ENCODE results near the gene SPI1.

SPI1 gene

DNA sequence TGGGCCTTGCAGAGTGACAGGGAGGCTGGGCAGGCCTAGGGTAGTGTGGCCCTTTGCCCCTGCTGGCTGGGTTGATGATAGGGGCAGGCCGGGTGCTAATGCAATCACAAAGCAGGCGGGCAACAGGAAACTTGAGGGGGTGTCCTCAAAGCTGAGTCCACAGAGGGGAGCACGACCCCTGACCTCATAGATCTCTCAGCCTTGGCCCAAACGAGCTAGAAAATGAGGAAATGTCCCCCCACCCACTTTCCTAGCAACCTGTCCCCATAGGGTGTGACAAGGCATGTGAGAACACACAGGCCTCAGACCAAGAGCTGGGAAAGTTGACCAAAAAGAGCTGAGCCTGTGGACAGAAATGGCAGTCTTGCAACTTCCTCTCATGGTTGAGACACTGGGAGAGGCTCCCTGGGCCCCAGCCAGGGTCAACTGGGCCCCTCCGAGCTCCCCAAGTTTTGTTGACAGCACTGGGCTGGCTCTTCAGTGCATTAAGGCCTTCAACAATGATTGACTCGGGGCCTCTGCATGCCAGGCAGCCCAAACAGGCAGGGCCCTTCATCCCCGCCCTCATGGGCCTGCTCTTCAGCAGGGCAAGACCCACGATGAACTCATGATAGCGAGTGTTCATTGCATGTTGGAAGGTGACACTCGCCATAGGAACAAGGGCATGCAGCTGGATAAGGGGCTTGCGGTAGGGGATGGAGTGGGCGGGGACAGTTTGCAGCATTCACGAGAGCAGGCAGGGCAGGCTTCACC is 9.8 kb upstream of the SPI1 start:
- 84% methylated on average over 13 of the region's 13 CpGs for WGBS

DNA sequence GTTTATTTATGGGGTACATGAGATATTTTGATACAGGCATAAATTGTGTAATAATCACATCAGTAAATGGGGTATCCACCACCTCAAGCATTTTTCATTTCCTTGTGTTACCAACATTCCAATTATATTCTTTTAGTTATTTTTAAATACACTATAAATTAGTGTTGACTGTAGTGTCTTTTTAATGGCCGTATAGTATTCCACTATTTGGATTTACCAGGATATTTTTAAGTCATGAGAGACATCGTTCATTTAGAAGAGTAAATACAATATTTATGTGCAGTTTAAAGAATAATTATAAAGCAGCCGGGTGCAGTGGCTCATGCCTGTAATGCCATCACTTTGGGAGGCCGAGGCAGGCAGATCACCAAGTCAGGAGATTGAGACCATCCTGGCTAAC is 6.2 kb upstream of the SPI1 start:
- H2AK5ac ChIP-seq (ENCODE audit: low read length, severe bottlenecking): no peak overlapping the region
- H3K4me3 ChIP-seq (ENCODE audit: insufficient read depth in 1 of 2, low read depth in 1 of 2, low read length in 2 of 2): no peak overlapping the region
- H3K9ac ChIP-seq (ENCODE audit: low read length): no peak overlapping the region
- WGBS: 91% methylated on average over 3 of the region's 4 CpGs
- H2BK12ac ChIP-seq (ENCODE audit: low read length in 2 of 2): no peak overlapping the region
- H4K8ac ChIP-seq (ENCODE audit: low read length): no peak overlapping the region
- H3K36me3 ChIP-seq (ENCODE audit: control insufficient read depth in 1 of 2, insufficient read depth in 2 of 2, low read depth in 1 of 2, low read length in 2 of 2): no peaks in the 10 kb centered on the region
- H2BK15ac ChIP-seq (ENCODE audit: low read depth, poor library complexity, severe bottlenecking): no peak overlapping the region
- H3K4me1 ChIP-seq (ENCODE audit: control insufficient read depth, insufficient read depth, low read depth, low read length): no peaks in the 10 kb centered on the region
- H2BK5ac ChIP-seq (ENCODE audit: low read depth, low read length, poor library complexity, severe bottlenecking): no peak overlapping the region
- H2AFZ ChIP-seq (ENCODE audit: low read depth, low read length): no peak overlapping the region
- H3K27me3 ChIP-seq (ENCODE audit: control insufficient read depth in 1 of 2, insufficient read depth in 1 of 2, low read length in 2 of 2): peaks cover 0 to 4% of the 10 kb centered on the region in 2 experiments
- H3K9me3 ChIP-seq (ENCODE audit: control insufficient read depth, low read length): no peaks in the 10 kb centered on the region
- no peak overlapping the region for H3K14ac ChIP-seq (ENCODE audit: low read length in 2 of 2)
- H2BK120ac ChIP-seq (ENCODE audit: low read depth, low read length): no peak overlapping the region
- H3K4me2 ChIP-seq (ENCODE audit: low read length, poor library complexity, severe bottlenecking): no peak overlapping the region
- no peak overlapping the region for H4K91ac ChIP-seq (ENCODE audit: low read length)
- H3K79me1 ChIP-seq (replicated peaks; ENCODE audit: low read length, poor library complexity, severe bottlenecking): no peaks in the 10 kb centered on the region
- no peak overlapping the region for H3K27ac ChIP-seq (ENCODE audit: low read length, poor library complexity, severe bottlenecking)
- no peak for DNase-seq
- no peak overlapping the region for H3K18ac ChIP-seq (ENCODE audit: low read depth in 1 of 2, low read length in 2 of 2)
- H3K4ac ChIP-seq (ENCODE audit: low read depth in 1 of 2, low read length in 2 of 2): no peak overlapping the region
- no peak overlapping the region for H3K23ac ChIP-seq (ENCODE audit: low read length in 2 of 2)

More for the DNA sequence above, 9.8 kb upstream of the SPI1 start:
- Histone ChIP-seq H3K14ac (ENCODE audit: low read length in 2 of 2) (no peak overlapping the region), H3K9ac (ENCODE audit: low read length) (no peak overlapping the region), H4K8ac (ENCODE audit: low read length) (no peak overlapping the region), H3K4me3 (ENCODE audit: insufficient read depth in 1 of 2, low read depth in 1 of 2, low read length in 2 of 2) (no peak overlapping the region), H2BK12ac (ENCODE audit: low read length in 2 of 2) (no peak overlapping the region), H2BK5ac (ENCODE audit: low read depth, low read length, poor library complexity, severe bottlenecking) (no peak overlapping the region), H3K27me3 (ENCODE audit: control insufficient read depth in 1 of 2, insufficient read depth in 1 of 2, low read length in 2 of 2) (no peaks in the 10 kb centered on the region), H2BK120ac (ENCODE audit: low read depth, low read length) (no peak overlapping the region), H3K79me1 (replicated peaks; ENCODE audit: low read length, poor library complexity, severe bottlenecking) (no peaks in the 10 kb centered on the region), H3K23ac (ENCODE audit: low read length in 2 of 2) (no peak overlapping the region), H4K91ac (ENCODE audit: low read length) (no peak overlapping the region), H3K4ac (ENCODE audit: low read depth in 1 of 2, low read length in 2 of 2) (no peak overlapping the region), H3K36me3 (ENCODE audit: control insufficient read depth in 1 of 2, insufficient read depth in 2 of 2, low read depth in 1 of 2, low read length in 2 of 2) (no peaks in the 10 kb centered on the region), H3K27ac (ENCODE audit: low read length, poor library complexity, severe bottlenecking) (no peak overlapping the region), H3K4me1 (ENCODE audit: control insufficient read depth, insufficient read depth, low read depth, low read length) (peaks cover 10% of the 10 kb centered on the region), H2AK5ac (ENCODE audit: low read length, severe bottlenecking) (no peak overlapping the region), H2AFZ (ENCODE audit: low read depth, low read length) (no peak overlapping the region), H3K4me2 (ENCODE audit: low read length, poor library complexity, severe bottlenecking) (no peak overlapping the region), H3K9me3 (ENCODE audit: control insufficient read depth, low read length) (no peaks in the 10 kb centered on the region), H3K18ac (ENCODE audit: low read depth in 1 of 2, low read length in 2 of 2) (no peak overlapping the region), H2BK15ac (ENCODE audit: low read depth, poor library complexity, severe bottlenecking) (no peak overlapping the region)
- no peak for DNase-seq

DNA sequence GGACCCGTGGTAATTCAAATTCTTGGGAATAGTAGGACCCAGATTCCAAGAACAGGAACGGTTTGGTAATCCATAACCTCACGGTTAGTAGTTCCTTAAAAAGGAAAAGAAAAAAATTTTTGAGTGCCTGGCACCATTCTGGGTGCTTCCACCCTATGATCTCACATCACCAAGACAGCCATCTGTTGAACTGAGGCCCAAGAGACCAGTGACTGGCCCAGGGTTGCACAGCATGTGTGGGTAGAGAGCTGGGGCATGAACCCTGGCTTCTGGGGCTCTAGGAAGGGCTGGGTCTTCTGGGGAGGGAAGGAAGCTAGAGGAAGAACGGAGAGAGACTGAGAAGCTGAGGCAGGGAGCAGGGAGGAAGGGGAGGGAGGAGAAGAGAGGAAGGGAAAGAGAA is 4.7 kb upstream of the SPI1 start:
- no peak overlapping the region for H2BK120ac ChIP-seq (ENCODE audit: low read depth, low read length)
- H3K4me2 ChIP-seq (ENCODE audit: low read length, poor library complexity, severe bottlenecking): no peak overlapping the region
- no peak overlapping the region for H3K23ac ChIP-seq (ENCODE audit: low read length in 2 of 2)
- H2BK15ac ChIP-seq (ENCODE audit: low read depth, poor library complexity, severe bottlenecking): no peak overlapping the region
- H3K36me3 ChIP-seq (ENCODE audit: control insufficient read depth in 1 of 2, insufficient read depth in 2 of 2, low read depth in 1 of 2, low read length in 2 of 2): no peaks in the 10 kb centered on the region
- peaks cover 4 to 7% of the 10 kb centered on the region in 2 experiments for H3K27me3 ChIP-seq (ENCODE audit: control insufficient read depth in 1 of 2, insufficient read depth in 1 of 2, low read length in 2 of 2)
- H2BK5ac ChIP-seq (ENCODE audit: low read depth, low read length, poor library complexity, severe bottlenecking): no peak overlapping the region
- no peak overlapping the region for H2AFZ ChIP-seq (ENCODE audit: low read depth, low read length)
- no peaks in the 10 kb centered on the region for H3K4me1 ChIP-seq (ENCODE audit: control insufficient read depth, insufficient read depth, low read depth, low read length)
- no peaks in the 10 kb centered on the region for H3K79me1 ChIP-seq (replicated peaks; ENCODE audit: low read length, poor library complexity, severe bottlenecking)
- no peaks in the 10 kb centered on the region for H3K9me3 ChIP-seq (ENCODE audit: control insufficient read depth, low read length)
- H3K4ac ChIP-seq (ENCODE audit: low read depth in 1 of 2, low read length in 2 of 2): no peak overlapping the region
- no peak overlapping the region for H2BK12ac ChIP-seq (ENCODE audit: low read length in 2 of 2)
- H3K4me3 ChIP-seq (ENCODE audit: insufficient read depth in 1 of 2, low read depth in 1 of 2, low read length in 2 of 2): no peak overlapping the region
- H2AK5ac ChIP-seq (ENCODE audit: low read length, severe bottlenecking): no peak overlapping the region
- no peak for DNase-seq
- no peak overlapping the region for H3K14ac ChIP-seq (ENCODE audit: low read length in 2 of 2)
- H4K91ac ChIP-seq (ENCODE audit: low read length): no peak overlapping the region
- WGBS: 81% methylated on average over 3 of the region's 4 CpGs
- H3K18ac ChIP-seq (ENCODE audit: low read depth in 1 of 2, low read length in 2 of 2): no peak overlapping the region
- no peak overlapping the region for H4K8ac ChIP-seq (ENCODE audit: low read length)
- no peak overlapping the region for H3K9ac ChIP-seq (ENCODE audit: low read length)
- no peak overlapping the region for H3K27ac ChIP-seq (ENCODE audit: low read length, poor library complexity, severe bottlenecking)

DNA sequence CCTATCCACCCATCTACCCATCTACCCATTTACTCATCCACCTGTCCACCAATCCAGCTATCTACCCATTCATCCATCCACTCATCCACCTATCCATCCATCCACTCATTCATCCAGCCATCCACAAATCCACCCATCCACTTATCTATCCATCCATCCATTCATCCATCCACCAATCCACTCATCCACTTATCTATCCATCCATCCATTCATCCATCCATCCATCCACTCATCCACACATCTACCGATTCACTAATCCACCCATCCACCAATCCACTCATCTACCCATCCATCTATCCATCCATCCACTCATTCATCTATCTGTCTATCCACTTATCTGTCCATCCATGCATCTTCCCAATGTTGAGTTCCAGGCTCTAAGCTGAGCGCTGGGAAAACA is 1.7 kb upstream of the SPI1 start:
- H2AK5ac ChIP-seq (ENCODE audit: low read length, severe bottlenecking): no peak overlapping the region
- no peak overlapping the region for H4K8ac ChIP-seq (ENCODE audit: low read length)
- H2BK120ac ChIP-seq (ENCODE audit: low read depth, low read length): no peak overlapping the region
- H3K79me1 ChIP-seq (replicated peaks; ENCODE audit: low read length, poor library complexity, severe bottlenecking): no peaks in the 10 kb centered on the region
- no peak overlapping the region for H3K27ac ChIP-seq (ENCODE audit: low read length, poor library complexity, severe bottlenecking)
- no peak overlapping the region for H2BK12ac ChIP-seq (ENCODE audit: low read length in 2 of 2)
- peaks cover 4 to 7% of the 10 kb centered on the region in 2 experiments for H3K27me3 ChIP-seq (ENCODE audit: control insufficient read depth in 1 of 2, insufficient read depth in 1 of 2, low read length in 2 of 2)
- H3K9me3 ChIP-seq (ENCODE audit: control insufficient read depth, low read length): no peaks in the 10 kb centered on the region
- no peak overlapping the region for H2BK5ac ChIP-seq (ENCODE audit: low read depth, low read length, poor library complexity, severe bottlenecking)
- DNase-seq: no peak
- no peak overlapping the region for H3K18ac ChIP-seq (ENCODE audit: low read depth in 1 of 2, low read length in 2 of 2)
- no peak overlapping the region for H3K9ac ChIP-seq (ENCODE audit: low read length)
- no peak overlapping the region for H3K14ac ChIP-seq (ENCODE audit: low read length in 2 of 2)
- no peak overlapping the region for H3K23ac ChIP-seq (ENCODE audit: low read length in 2 of 2)
- no peak overlapping the region for H3K4me3 ChIP-seq (ENCODE audit: insufficient read depth in 1 of 2, low read depth in 1 of 2, low read length in 2 of 2)
- H2BK15ac ChIP-seq (ENCODE audit: low read depth, poor library complexity, severe bottlenecking): no peak overlapping the region
- H2AFZ ChIP-seq (ENCODE audit: low read depth, low read length): no peak overlapping the region
- no peak overlapping the region for H3K4me2 ChIP-seq (ENCODE audit: low read length, poor library complexity, severe bottlenecking)
- H3K4me1 ChIP-seq (ENCODE audit: control insufficient read depth, insufficient read depth, low read depth, low read length): peaks cover 16% of the 10 kb centered on the region
- 96% methylated on average over 2 of the region's 2 CpGs for WGBS
- no peak overlapping the region for H4K91ac ChIP-seq (ENCODE audit: low read length)
- no peaks in the 10 kb centered on the region for H3K36me3 ChIP-seq (ENCODE audit: control insufficient read depth in 1 of 2, insufficient read depth in 2 of 2, low read depth in 1 of 2, low read length in 2 of 2)
- H3K4ac ChIP-seq (ENCODE audit: low read depth in 1 of 2, low read length in 2 of 2): no peak overlapping the region
